H9 (cell line): ENCODE measurements around the gene POTEG. TPM values are rescaled to one million over a fixed set of nuclear protein-coding genes. Genes with fewer than 3 reads are reported as not detected.
"Not testable (repeated sequence)": the region's sequence is repeated elsewhere in the genome, so short reads cannot be mapped to it uniquely, and the experiment has no call there.

Source experiments
- DNase-seq: peaks from one replicate; pipeline ENCODE4 v3.0.0-alpha.2; 2017
- H2AFZ ChIP-seq: one replicate; pipeline ENCODE4 v1.6.1; 2013; ENCODE audit warnings: mild to moderate bottlenecking, low read length, control low read depth, moderate library complexity
- H2AK5ac ChIP-seq: 2 replicates; pipeline ENCODE4 v1.6.1; 2013; ENCODE audit warnings: low read length, control low read depth, mixed read lengths; ENCODE audit not compliant: insufficient read length
- H2BK120ac ChIP-seq: one replicate; pipeline ENCODE4 v1.6.1; 2013; ENCODE audit warnings: low read depth, mild to moderate bottlenecking, low read length, control low read depth, inconsistent platforms; ENCODE audit not compliant: poor library complexity, severe bottlenecking
- H2BK12ac ChIP-seq: 2 replicates; pipeline ENCODE4 v1.6.1; 2013; ENCODE audit warnings: low read length, control low read depth, mixed read lengths, low read depth; ENCODE audit not compliant: insufficient read length
- H2BK15ac ChIP-seq: 2 replicates; pipeline ENCODE4 v1.6.1; 2013; ENCODE audit warnings: low read depth, low read length, control low read depth
- H2BK20ac ChIP-seq: one replicate; pipeline ENCODE4 v1.6.1; 2013; ENCODE audit warnings: low read depth, mild to moderate bottlenecking, low read length, control low read depth, inconsistent platforms; ENCODE audit not compliant: poor library complexity, severe bottlenecking
- H2BK5ac ChIP-seq: 2 replicates; pipeline ENCODE4 v1.6.1; 2013; ENCODE audit warnings: low read length, control low read depth, mixed read lengths; ENCODE audit not compliant: insufficient read length
- H3K14ac ChIP-seq: 2 replicates; pipeline ENCODE4 v1.6.1; 2013; ENCODE audit warnings: low read length, control low read depth; ENCODE audit not compliant: insufficient read depth
- H3K18ac ChIP-seq: 2 replicates; pipeline ENCODE4 v1.6.1; 2013; ENCODE audit warnings: low read depth, mild to moderate bottlenecking, mixed read lengths, low read length, control low read depth; ENCODE audit not compliant: insufficient read length
- H3K23ac ChIP-seq: 2 replicates; pipeline ENCODE4 v1.6.1; 2013; ENCODE audit warnings: low read length, control low read depth, mixed read lengths, low read depth; ENCODE audit not compliant: insufficient read length
- H3K23me2 ChIP-seq: 2 replicates; pipeline ENCODE4 v1.6.1; 2013; ENCODE audit warnings: low read depth, mild to moderate bottlenecking, mixed read lengths, low read length, control low read depth; ENCODE audit not compliant: insufficient read length, poor library complexity, severe bottlenecking
- H3K27ac ChIP-seq: 2 replicates; pipeline ENCODE4 v1.5.1; 2013; ENCODE audit warnings: low read length, control low read depth, mixed read lengths, low read depth; ENCODE audit not compliant: insufficient read length
- H3K27me3 ChIP-seq: 2 replicates; pipeline ENCODE4 v1.6.1; 2013; ENCODE audit warnings: low read length, control low read depth, inconsistent platforms; ENCODE audit not compliant: insufficient read depth
- H3K4ac ChIP-seq: 2 replicates; pipeline ENCODE4 v1.6.1; 2013; ENCODE audit warnings: low read depth, mild to moderate bottlenecking, control low read depth, inconsistent platforms, low read length, moderate library complexity
- H3K4me1 ChIP-seq: 2 replicates; pipeline ENCODE4 v1.6.1; 2013; ENCODE audit warnings: low read length, control low read depth, inconsistent platforms; ENCODE audit not compliant: insufficient read depth
- H3K4me2 ChIP-seq: 2 replicates; pipeline ENCODE4 v1.6.1; 2013; ENCODE audit warnings: low read length, control low read depth, mixed read lengths; ENCODE audit not compliant: insufficient read length, insufficient read depth
- H3K56ac ChIP-seq: 2 replicates; pipeline ENCODE4 v1.6.1; 2013; ENCODE audit warnings: low read depth, mild to moderate bottlenecking, mixed read lengths, low read length, control low read depth; ENCODE audit not compliant: insufficient read length
- H3K79me1 ChIP-seq: 2 replicates; pipeline ENCODE4 v1.6.1; 2013; ENCODE audit warnings: low read depth, mild to moderate bottlenecking, moderate library complexity, low read length, control low read depth, inconsistent platforms; ENCODE audit not compliant: insufficient read depth, poor library complexity, severe bottlenecking
- H3K79me2 ChIP-seq: 2 replicates; pipeline ENCODE4 v1.6.1; 2013; ENCODE audit warnings: low read length, control low read depth, inconsistent platforms; ENCODE audit not compliant: insufficient read depth
- H3K9ac ChIP-seq: 2 replicates; pipeline ENCODE4 v1.6.1; 2013; ENCODE audit warnings: low read length, control low read depth, mixed read lengths; ENCODE audit not compliant: insufficient read length; ENCODE audit errors: extremely low read depth
- H3K9me3 ChIP-seq: one replicate; pipeline ENCODE4 v1.6.1; 2013; ENCODE audit warnings: low read depth, low read length, inconsistent platforms; ENCODE audit not compliant: control insufficient read depth
- H3T11ph ChIP-seq: one replicate; pipeline ENCODE4 v1.6.1; 2013; ENCODE audit warnings: mild to moderate bottlenecking, low read length, control low read depth, inconsistent platforms
- H4K20me1 ChIP-seq: one replicate; pipeline ENCODE4 v1.6.1; 2013; ENCODE audit not compliant: control insufficient read depth, insufficient read length, insufficient read depth
- H4K5ac ChIP-seq: 2 replicates; pipeline ENCODE4 v1.6.1; 2013; ENCODE audit warnings: low read depth, mild to moderate bottlenecking, mixed read lengths, low read length, control low read depth; ENCODE audit not compliant: insufficient read length
- H4K8ac ChIP-seq: replicated peaks from 2 replicates; pipeline ENCODE4 v1.6.1; 2013; ENCODE audit warnings: low read length, control low read depth, mixed read lengths, low read depth; ENCODE audit not compliant: insufficient read length
- H4K91ac ChIP-seq: 2 replicates; pipeline ENCODE4 v1.6.1; 2013; ENCODE audit warnings: low read depth, mild to moderate bottlenecking, moderate library complexity, mixed read lengths, low read length, control low read depth; ENCODE audit not compliant: insufficient read length
- H3K27ac Mint-ChIP-seq, 3 experiments: 2 replicates in 2 of 3; 3 replicates in 1 of 3; pipeline ENCODE4 v1.8.0; 2020 to 2021; ENCODE audit warnings: mixed read lengths in 3 of 3, mild to moderate bottlenecking in 1 of 3, moderate library complexity in 1 of 3
- H3K27me3 Mint-ChIP-seq: 2 replicates; pipeline ENCODE4 v1.8.0; 2021; ENCODE audit warnings: low read depth, mild to moderate bottlenecking, moderate library complexity, mixed read lengths
- H3K36me3 Mint-ChIP-seq, 3 experiments: 2 replicates in 2 of 3; 3 replicates in 1 of 3; pipeline ENCODE4 v1.8.0; 2020 to 2021; ENCODE audit warnings: low read depth in 3 of 3, mixed read lengths in 3 of 3; ENCODE audit not compliant: insufficient read depth in 1 of 3
- H3K4me1 Mint-ChIP-seq, 2 experiments: 2 replicates each; pipeline ENCODE4 v1.8.0; 2020; ENCODE audit warnings: mixed read lengths in 2 of 2
- H3K4me3 Mint-ChIP-seq, 2 experiments: 2 replicates in 1 of 2; 3 replicates in 1 of 2; pipeline ENCODE4 v1.8.0; 2020 to 2021; ENCODE audit warnings: mild to moderate bottlenecking in 2 of 2, mixed read lengths in 2 of 2, moderate library complexity in 1 of 2
- H3K9me3 Mint-ChIP-seq, 2 experiments: 2 replicates in 1 of 2; 3 replicates in 1 of 2; pipeline ENCODE4 v1.8.0; 2020; ENCODE audit warnings: mild to moderate bottlenecking in 2 of 2, mixed read lengths in 2 of 2, moderate library complexity in 1 of 2
- WGBS: extraction: QIAGEN DNeasy Blood & Tissue Kit; methylation state at CpG from one replicate; pipeline ENCODE4 v1.1.7; 2013; ENCODE audit warnings: missing lambda C conversion rate, low lambda C conversion rate, mixed read lengths; ENCODE audit not compliant: insufficient read length; ENCODE audit errors: extremely low coverage; 5-methylcytosine and 5-hydroxymethylcytosine counted together
- long read RNA-seq: library from polyadenylated mRNA; unstranded; transcript quantifications from one replicate; pipeline ENCODE4 v2.0.0, GENCODE V29; 2020
- total RNA-seq: library from RNA; stranded (reverse); gene quantifications from 2 replicates; pipeline ENCODE4 v1.2.1, GENCODE V29; 2021

POTEG gene
- not detected in 2 replicates for total RNA-seq
- long read RNA-seq = 0 reads

DNA sequence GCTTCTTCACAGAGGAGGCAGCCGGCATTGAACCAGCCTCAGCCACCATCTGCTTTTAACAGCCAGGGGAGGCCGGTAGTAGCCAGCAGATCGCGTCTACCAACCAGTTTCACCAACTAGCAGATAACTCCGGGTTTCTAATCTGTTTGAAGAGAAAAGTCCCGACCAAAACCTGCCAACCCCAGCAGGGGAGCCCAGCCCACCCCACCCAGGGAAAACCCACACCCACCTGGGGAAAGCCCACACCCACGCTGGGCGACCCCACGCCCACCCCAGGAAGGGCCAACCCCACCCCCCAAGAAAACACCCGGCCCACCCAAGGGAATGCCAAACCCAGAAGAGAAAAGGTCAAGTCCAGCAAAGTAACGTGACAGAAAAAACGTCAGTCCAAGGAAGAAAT lies at the start of gene POTEG:
TSS of gene POTEG (minus strand) at position 101 of the 400 bp plus-strand sequence. CDS start at position 49, 52 bp downstream.
- not testable (repeated sequence) for H3K4me1 Mint-ChIP-seq, H2BK5ac ChIP-seq, H4K91ac ChIP-seq, H4K20me1 ChIP-seq, H4K8ac ChIP-seq, H3K56ac ChIP-seq, H3K14ac ChIP-seq, H3K79me2 ChIP-seq, H2BK15ac ChIP-seq, H3K27me3 ChIP-seq, H2AK5ac ChIP-seq, H3K27me3 Mint-ChIP-seq, H3K4ac ChIP-seq, H3K23me2 ChIP-seq, H2BK12ac ChIP-seq, H3K27ac ChIP-seq, H3K9me3 ChIP-seq, H3K4me1 ChIP-seq, H3K4me2 ChIP-seq, H3K9ac ChIP-seq, H3K79me1 ChIP-seq, H2BK20ac ChIP-seq, H3K23ac ChIP-seq, H3K27ac Mint-ChIP-seq, H3K4me3 Mint-ChIP-seq, H3K36me3 Mint-ChIP-seq, DNase-seq, H4K5ac ChIP-seq, H2AFZ ChIP-seq, H3K18ac ChIP-seq, H3K9me3 Mint-ChIP-seq, H3T11ph ChIP-seq, H2BK120ac ChIP-seq
- WGBS = no CpG with 5 or more reads among the region's 12 CpGs

DNA sequence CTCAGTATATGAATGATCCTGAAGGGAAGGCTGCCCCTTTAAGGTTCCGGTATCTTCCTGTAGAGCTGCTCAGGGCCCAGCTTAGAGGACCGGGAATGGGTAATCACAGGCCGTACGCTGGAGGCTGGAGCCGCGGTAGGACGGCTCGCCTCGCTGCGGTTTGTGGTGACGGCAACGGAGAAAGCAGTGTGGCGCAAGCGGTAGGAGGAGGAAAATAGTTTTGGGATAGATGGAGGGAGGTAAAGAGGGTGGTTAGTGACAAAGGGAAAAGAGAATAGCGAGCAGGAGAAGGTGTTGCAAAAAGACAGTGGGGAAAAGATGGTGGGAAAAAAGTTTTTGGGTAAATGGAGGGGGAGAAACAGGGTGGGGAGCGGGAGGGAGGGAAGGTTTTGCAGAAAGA lies 48.0 kb upstream of the POTEG start:
- H4K20me1 ChIP-seq, H3K18ac ChIP-seq, H3K9ac ChIP-seq, H2BK120ac ChIP-seq, H3K23ac ChIP-seq, H2BK15ac ChIP-seq, H3K4me1 Mint-ChIP-seq, H4K5ac ChIP-seq, H3K4me3 Mint-ChIP-seq, H3K4me2 ChIP-seq, H2BK12ac ChIP-seq, H4K8ac ChIP-seq, H3K14ac ChIP-seq, H3K27me3 ChIP-seq, H3K27me3 Mint-ChIP-seq, H4K91ac ChIP-seq, DNase-seq, H3K27ac Mint-ChIP-seq, H2BK20ac ChIP-seq, H3K36me3 Mint-ChIP-seq, H3K4ac ChIP-seq, H3K79me1 ChIP-seq, H3K27ac ChIP-seq, H2AFZ ChIP-seq, H3K9me3 ChIP-seq, H3K79me2 ChIP-seq, H2BK5ac ChIP-seq, H3K56ac ChIP-seq, H3K23me2 ChIP-seq, H3T11ph ChIP-seq, H3K4me1 ChIP-seq, H2AK5ac ChIP-seq: not testable (repeated sequence)
- peaks cover 6 to 14% of the 10 kb centered on the region in 2 experiments for H3K9me3 Mint-ChIP-seq
- WGBS = 100% methylated on average over 4 of the region's 16 CpGs
